RPMI7951 (cell line): ENCODE measurements around the gene MOB3A. TPM values are rescaled to one million over a fixed set of nuclear protein-coding genes. Genes with fewer than 3 reads are reported as not detected.

Experiments used
- DNase-seq: peaks from one replicate; pipeline ENCODE4 v3.0.0-alpha.2; 2012; ENCODE audit warnings: low read depth
- total RNA-seq: library from RNA; depleted of rRNA; stranded (reverse); fragments of >200 nt; shearing (Covaris generic); gene quantifications from 2 replicates; pipeline ENCODE4 v1.2.3, GENCODE V29; 2014

MOB3A gene
- total RNA-seq, 1 experiment from 2014 or later = 24.2 TPM

DNA sequence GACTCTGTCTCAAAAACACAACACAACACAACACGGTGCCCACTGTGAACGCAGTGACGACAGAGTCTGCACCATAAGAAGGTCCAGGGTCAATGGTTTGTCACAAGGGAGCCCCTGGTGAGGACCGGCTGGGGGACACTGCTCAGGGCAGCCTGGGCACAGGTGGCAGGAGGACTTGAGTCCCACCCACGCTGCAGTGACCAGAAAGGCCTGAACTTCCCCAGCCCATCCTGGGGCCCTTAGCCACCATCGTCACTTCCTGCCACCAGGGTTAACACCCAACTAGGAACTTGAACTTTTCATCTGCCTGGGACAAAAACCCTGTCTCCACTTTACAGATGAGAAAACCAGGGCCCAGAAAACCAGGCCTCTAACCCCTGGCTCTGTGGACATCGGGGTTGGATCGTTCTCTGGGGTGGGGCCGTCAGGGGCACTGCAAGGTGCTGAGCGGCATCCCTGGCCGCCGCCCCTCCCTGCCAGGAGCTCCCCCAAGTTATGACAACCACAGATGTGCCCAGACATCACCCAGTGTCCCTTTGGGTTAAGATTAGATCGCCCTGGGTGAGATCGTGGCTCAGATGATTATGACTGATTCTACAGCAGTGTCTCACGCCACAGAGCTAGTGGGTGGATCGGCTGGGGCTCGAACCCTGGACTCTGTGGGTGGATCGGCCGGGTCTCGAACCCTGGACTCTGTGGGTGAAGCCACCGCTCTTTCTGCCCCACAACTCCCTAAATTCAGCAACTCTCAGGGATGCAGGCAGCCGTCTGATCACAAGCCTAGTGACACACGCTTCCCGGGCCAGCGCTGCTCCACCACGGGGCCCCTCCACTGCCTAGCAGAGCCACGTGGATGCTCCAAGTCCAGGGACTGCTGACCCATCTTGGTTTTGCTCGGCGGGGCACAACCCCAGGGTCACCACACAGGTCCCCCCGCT is 14.0 kb downstream of the MOB3A start:
- DNase-seq = no peak

DNA sequence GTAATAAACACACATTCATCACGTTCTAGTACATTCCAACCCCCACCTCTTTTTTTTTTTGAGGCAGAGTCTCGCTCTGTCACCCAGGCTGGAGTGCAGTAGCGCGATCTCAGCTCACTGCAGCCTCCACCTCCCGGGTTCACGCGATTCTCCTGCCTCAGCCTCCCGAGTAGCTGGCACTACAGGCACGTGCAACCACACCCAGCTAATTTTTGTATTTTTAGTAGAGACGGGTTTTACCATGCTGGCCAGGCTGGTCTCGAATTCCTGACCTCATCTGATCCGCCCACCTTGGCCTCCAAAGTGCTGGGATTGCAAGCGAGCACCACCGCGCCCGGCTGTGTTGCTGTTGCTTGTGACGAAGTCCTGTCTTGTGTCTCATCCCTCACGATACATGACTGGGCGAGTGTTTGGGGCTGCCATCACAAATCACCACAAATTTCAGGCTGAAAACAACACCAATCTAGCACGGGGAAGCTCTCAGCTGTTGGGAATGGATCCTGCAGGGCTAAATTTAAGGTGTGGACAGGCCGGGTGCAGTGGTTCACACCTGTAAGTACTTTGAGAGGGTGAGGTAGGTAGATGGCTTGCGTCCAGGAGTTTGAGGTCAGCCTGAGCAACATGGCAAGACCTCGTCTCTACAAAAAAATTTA is 15.7 kb downstream of the MOB3A start:
- DNase-seq = no peak

- DNase-seq = no peak
These were observed 16.2 kb downstream of the MOB3A start for GRCh38 chr19:2079865-2080301.

DNA sequence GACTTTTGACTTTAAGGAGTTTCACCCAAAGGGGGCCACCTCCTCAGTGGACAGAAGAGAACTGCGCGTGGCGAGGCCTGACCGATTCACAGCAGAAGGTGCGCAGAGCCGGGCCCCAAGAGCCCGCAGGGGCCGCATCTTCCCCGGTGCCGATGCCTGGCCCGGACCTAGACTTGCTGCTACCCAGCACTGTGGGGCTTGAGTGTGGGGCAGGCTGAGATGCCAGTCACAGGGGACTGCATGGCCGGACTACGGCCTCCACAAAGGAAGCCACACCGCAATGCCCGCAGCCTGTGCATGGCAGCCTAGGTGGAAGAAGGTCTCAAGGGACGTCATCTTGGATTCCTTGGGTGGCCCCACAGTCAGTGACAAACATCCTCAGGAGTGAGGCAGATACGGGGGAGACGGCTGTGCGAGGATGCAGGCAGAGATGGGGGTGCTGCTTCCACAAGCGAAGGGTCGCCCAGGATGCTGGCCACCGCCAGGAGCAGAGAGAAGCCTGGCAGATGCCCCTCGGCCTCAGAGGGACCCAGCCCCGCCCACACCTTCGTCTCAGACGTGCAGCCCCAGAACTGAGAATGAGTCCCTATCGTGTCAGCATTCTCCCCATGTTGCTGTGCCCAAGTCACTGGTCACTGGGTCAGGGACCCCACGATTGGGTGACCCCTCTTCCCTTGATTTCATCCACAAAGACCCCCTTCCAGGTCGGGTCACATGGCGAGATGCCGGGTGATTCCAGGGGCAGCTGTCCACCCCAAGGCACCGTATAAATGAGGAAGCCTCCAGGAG is 16.9 kb downstream of the MOB3A start:
- DNase-seq = no peak

DNA sequence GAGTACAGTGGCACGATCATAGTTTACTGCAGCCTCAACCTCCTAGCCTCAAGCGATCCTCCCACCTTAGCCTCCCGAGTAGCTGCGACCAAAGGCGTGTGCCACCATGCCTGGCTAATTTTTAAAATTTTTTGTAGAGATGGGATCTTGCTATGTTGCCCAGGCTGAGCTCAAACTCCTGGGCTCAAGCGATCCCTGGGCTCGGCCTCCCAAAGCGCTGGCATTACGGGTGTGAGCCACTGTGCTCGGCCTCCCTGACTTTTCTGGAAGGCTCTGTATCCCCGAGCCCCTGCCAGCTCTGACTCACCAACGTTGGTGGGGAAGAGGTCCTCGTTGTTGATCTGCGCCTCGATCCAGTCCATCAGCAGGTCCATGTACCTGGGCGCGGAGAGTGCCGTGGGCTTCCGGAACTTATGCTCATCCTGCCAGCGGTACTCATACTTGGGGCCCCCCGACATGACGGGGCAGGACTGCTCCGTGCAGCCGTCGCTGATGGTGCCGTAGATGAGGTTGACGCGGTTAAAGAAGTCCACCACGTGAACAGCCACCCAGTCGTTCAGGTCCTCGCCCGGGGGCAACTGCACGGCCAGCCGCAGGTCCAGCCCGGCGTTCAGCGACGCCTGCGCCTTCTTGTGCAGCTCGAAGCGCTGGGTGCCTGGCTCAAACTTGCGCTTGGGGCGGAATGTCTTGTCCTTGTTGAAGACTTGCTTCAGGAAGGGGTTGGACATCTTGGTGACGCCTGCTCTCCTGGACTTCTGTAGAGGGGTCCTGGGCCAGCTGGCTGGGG is 18.1 kb downstream of the MOB3A start:
- no peak for DNase-seq

GRCh38 chr19:2077398-2077797 is 18.7 kb downstream of the MOB3A start:
- no peak for DNase-seq

- no peak for DNase-seq
These were observed 19.6 kb downstream of the MOB3A start for GRCh38 chr19:2076526-2076944.

- DNase-seq = no peak
These were observed 23.2 kb downstream of the MOB3A start for GRCh38 chr19:2072757-2073551.

- DNase-seq = no peak
These were observed 25.0 kb downstream of the MOB3A start for GRCh38 chr19:2070986-2071673.

DNA sequence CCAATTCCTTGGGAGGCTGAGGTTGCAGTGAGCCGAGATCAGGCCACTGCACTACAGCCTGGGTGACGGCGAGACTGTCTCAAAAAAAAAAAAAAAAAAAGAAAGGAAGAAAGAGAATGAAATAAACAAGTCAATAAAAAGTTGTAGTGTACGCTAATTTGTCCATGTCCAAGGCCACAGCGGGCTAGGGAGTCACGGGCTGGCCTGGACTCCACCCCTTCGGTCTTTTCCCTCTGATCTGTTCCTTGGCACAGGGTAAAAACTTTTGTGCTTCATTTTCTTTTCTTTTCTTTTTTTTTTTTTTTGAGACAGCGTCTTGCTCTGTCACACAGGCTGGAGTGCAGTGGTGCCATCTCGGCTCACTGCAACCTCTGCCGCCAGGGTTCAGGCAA is 25.7 kb downstream of the MOB3A start:
- DNase-seq = no peak

- DNase-seq = no peak
These were observed 31.2 kb downstream of the MOB3A start for GRCh38 chr19:2064788-2065524.

DNA sequence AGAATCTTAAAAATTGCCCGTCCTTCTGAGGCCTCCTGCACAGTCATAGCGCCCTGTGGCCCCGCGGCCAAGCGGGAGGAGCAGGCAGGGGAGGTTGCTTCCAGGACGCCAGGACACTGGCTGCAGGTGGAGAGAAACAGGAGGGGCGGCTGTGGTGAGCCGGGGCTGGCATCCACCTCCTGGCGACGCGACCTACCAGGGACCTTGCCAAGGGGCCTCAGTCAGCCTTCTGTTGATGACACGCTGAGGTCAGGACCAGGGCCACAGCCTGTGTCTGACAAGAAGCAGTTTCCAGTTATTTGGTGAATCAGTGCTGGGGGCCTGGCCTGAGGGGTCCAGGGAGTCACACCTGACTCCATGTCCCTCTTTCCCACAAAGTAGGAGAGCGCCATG is 31.7 kb downstream of the MOB3A start:
- no peak for DNase-seq

GRCh38 chr19:2063824-2064223 is 32.3 kb downstream of the MOB3A start:
- DNase-seq = no peak

DNA sequence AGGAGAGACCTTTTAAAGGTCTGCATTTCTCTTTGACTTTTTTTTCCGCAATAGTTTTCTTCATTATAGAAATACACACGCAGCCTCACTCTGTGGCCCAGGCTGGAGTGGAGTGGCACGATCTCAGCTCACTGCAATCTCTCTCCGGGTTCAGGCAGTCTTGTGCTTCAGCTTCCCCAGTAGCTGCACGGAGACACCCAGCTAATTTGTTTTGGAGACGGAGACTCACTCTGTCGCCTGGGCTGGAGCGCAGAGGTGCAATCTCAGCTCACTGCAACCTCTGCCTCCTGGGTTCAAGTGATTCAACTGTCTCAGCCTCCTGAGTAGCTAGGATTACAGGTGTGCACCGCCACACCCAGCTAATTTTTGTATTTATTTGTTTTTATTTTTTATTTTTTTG is 33.4 kb downstream of the MOB3A start:
- no peak for DNase-seq

DNA sequence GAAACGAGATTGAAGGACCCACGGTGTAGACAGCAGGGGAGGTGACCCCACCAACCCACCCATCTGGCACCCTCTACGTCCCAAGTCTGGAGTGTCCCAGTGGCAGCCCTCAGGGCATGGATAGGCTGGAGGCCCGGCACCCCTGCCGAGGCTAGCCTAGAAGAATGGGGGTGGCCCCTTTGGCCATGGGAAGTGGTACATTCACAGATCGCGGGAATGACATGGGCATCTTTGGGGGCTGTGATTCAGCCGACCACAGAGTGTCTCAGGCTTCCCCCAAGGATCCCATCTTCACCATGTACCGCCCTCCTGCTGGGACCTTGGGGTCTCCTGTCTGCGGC is 33.8 kb downstream of the MOB3A start:
- no peak for DNase-seq

DNA sequence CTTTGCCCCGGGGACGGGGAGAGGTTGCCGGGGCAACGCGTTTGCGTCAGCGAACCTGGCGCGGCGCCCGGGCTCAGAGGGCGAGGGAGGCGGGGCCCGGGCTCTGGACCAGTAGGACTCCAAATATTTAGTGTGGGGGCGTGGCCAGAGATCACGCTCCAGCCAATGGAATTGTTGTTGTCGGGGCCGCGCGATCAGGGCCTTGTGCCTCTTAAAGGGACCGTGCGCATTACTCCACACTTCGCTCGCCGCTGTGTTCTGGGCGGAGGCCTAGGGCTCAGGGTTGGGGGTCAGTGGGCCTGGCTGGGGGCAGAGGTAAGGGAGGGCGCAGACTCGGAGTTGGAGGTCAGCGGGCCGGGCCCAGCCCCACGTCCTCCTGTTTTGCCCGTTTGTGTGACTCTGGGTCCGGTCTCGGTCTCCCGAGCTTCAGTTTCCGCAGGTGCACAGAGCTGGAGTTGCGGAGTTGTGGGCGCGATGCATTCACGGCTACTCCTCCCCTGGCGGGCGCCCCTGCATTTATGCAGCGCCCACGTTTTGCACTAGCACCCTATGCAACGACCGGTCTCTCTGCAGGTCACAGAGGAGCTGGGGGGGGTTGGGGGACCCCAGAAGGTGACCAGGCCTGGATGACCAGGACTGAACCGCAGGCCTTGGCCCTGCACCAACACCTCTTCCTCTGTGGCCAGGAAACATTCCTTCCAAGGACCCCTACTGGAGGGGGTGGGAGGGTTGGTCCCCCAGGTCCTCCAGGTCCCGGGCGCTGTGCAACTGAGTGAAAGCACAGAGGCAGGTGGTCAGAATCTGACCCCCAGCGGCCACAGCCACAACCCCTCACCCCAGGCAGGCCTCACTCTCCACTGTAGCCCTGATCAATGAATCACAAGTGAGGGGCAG is 34.4 kb downstream of the MOB3A start:
- peak; percentile 97 for DNase-seq

DNA sequence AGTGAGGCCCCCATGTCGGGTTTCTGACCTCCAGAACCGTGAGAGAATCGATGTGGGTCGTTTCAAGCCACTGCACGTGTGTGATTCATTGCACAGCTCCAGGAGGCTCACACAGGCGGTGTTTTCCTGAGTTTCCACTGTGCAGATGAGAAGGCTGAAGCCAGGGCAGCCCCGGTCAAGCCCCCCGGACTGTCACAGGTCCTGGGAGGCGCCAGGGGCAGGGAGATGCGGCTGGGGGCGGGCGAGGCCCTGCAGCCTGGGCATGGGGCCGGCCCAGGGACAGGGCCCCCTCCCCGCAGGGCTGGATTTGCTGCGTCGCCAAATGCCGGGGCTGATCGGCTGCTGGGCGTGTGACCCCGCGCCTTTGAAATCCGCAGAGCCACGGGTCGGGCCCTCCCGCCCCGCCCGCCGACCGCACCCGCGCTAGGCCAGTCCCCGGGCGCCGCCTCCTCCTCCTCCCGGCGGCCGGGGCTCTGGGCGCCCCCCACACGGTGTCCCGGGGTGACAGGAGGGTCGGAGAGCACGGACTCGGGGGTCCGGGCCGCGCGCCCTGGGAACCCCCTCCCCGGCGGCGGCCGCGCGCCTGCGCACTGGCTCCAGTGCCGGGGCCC is 35.1 kb downstream of the MOB3A start:
- DNase-seq = peak; percentile 79
